Smooth muscle cell (in vitro differentiated cells): ENCODE measurements around the gene FMNL2. TPM values are rescaled to one million over a fixed set of nuclear protein-coding genes. Genes with fewer than 3 reads are reported as not detected.

Experiments
- DNase-seq: peaks from one replicate; lab custom pipeline; 2025; ENCODE audit not compliant: unreplicated experiment; lab: John Stamatoyannopoulos, UW
- H2AFZ ChIP-seq: fragments of 200-600 bp; sonication (generic); 2 replicates; pipeline ENCODE4 v1.6.0; 2016; ENCODE audit warnings: antibody characterized with exemption, low read depth, mild to moderate bottlenecking
- H3F3A ChIP-seq: fragments of 200-600 bp; sonication (generic); 2 replicates; pipeline ENCODE4 v1.6.0; 2017; ENCODE audit warnings: antibody characterized with exemption, low read depth
- H3K27ac ChIP-seq: fragments of 200-600 bp; sonication (generic); 2 replicates; pipeline ENCODE4 v1.5.1; 2016; ENCODE audit warnings: low read depth, mild to moderate bottlenecking
- H3K27me3 ChIP-seq: fragments of 200-600 bp; sonication (generic); 2 replicates; pipeline ENCODE4 v1.6.1; 2016; ENCODE audit warnings: low read depth, mild to moderate bottlenecking
- H3K36me3 ChIP-seq: fragments of 200-600 bp; sonication (generic); 2 replicates; pipeline ENCODE4 v1.5.1; 2016; ENCODE audit warnings: low read depth
- H3K4me1 ChIP-seq: fragments of 200-600 bp; sonication (generic); 2 replicates; pipeline ENCODE4 v1.5.1; 2016; ENCODE audit warnings: low read depth
- H3K4me2 ChIP-seq: fragments of 200-600 bp; sonication (generic); 2 replicates; pipeline ENCODE4 v1.6.0; 2016; ENCODE audit warnings: mild to moderate bottlenecking
- H3K4me3 ChIP-seq: fragments of 200-600 bp; sonication (generic); 2 replicates; pipeline ENCODE4 v1.5.1; 2016; ENCODE audit warnings: mild to moderate bottlenecking
- H3K79me2 ChIP-seq: fragments of 200-600 bp; sonication (generic); 2 replicates; pipeline ENCODE4 v1.6.0; 2016; ENCODE audit warnings: low read depth, mild to moderate bottlenecking
- H3K9ac ChIP-seq: fragments of 200-600 bp; sonication (generic); 2 replicates; pipeline ENCODE4 v1.6.0; 2016; ENCODE audit warnings: low read depth
- H3K9me3 ChIP-seq: fragments of 200-600 bp; sonication (generic); replicated peaks from 2 replicates; pipeline ENCODE4 v1.5.1; 2016; ENCODE audit warnings: low read depth
- H4K20me1 ChIP-seq: fragments of 200-600 bp; sonication (generic); 2 replicates; pipeline ENCODE4 v1.6.0; 2016; ENCODE audit warnings: low read depth
- WGBS: methylation state at CpG from one replicate; pipeline ENCODE4 v1.1.7; 2016; ENCODE audit warnings: low lambda C conversion rate; 5-methylcytosine and 5-hydroxymethylcytosine counted together
- polyA plus RNA-seq: library from polyadenylated mRNA; unstranded; fragments of >200 nt; fragmentation: Nextera tagmentation; extraction: Ambion mirVana; gene quantifications from 2 replicates; pipeline ENCODE4 v1.2.1, GENCODE V29; 2016
- total RNA-seq: library from RNA; depleted of rRNA; stranded (reverse); fragments of >200 nt; gene quantifications from 2 replicates; pipeline ENCODE4 v1.2.3, GENCODE V29; 2014
- TF ChIP-seq, protein P1 (sequence below): fragments of 200-600 bp; sonication (generic); IDR thresholded peaks from 2 replicates; pipeline ENCODE4 v1.5.1; 2017; ENCODE audit warnings: borderline replicate concordance, mild to moderate bottlenecking, antibody characterized with exemption; ENCODE audit not compliant: insufficient read depth, poor library complexity, severe bottlenecking

FMNL2 gene
- total and polyA plus RNA-seq, 2 experiments from 2014 or later, result 7.4 to 37.3 TPM

DNA sequence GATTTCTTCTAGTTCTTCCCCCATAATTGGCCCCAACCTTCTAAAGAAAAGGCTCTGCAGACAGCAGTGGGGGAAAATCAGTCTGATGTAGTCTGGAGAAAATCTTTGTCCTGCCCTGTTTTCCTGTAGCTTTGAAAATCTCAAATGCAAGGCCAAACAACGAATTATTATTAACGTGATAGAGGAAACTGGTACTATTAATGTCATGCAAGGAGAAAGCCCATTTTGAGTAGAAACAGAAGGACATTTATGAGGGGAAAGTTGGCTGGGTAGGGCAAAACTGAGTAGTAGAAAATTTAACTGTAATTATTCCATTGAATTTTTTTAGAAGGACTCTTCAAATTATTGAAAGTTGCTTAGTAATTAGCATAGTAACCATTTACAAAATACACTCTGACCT lies 98.8 kb downstream of the FMNL2 start:
- H3K4me1 ChIP-seq, result peaks cover 63% of the 10 kb centered on the region
- no peak overlapping the region for H3K27ac ChIP-seq
- TF ChIP-seq, protein P1, sequence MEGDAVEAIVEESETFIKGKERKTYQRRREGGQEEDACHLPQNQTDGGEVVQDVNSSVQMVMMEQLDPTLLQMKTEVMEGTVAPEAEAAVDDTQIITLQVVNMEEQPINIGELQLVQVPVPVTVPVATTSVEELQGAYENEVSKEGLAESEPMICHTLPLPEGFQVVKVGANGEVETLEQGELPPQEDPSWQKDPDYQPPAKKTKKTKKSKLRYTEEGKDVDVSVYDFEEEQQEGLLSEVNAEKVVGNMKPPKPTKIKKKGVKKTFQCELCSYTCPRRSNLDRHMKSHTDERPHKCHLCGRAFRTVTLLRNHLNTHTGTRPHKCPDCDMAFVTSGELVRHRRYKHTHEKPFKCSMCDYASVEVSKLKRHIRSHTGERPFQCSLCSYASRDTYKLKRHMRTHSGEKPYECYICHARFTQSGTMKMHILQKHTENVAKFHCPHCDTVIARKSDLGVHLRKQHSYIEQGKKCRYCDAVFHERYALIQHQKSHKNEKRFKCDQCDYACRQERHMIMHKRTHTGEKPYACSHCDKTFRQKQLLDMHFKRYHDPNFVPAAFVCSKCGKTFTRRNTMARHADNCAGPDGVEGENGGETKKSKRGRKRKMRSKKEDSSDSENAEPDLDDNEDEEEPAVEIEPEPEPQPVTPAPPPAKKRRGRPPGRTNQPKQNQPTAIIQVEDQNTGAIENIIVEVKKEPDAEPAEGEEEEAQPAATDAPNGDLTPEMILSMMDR, result no peak
- H2AFZ ChIP-seq, result no peak overlapping the region
- no peaks in the 10 kb centered on the region for H3K36me3 ChIP-seq
- WGBS, result 24% methylated on average over 2 of the region's 2 CpGs
- H3K79me2 ChIP-seq, result peaks cover 95% of the 10 kb centered on the region
- no peaks in the 10 kb centered on the region for H3K9me3 ChIP-seq
- H3K27me3 ChIP-seq, result no peaks in the 10 kb centered on the region
- no peak overlapping the region for H3K9ac ChIP-seq
- H3F3A ChIP-seq, result no peaks in the 10 kb centered on the region
- H3K4me2 ChIP-seq, result no peak overlapping the region
- no peak overlapping the region for H3K4me3 ChIP-seq
- H4K20me1 ChIP-seq, result peaks cover 33% of the 10 kb centered on the region
- DNase-seq, result no peak

DNA sequence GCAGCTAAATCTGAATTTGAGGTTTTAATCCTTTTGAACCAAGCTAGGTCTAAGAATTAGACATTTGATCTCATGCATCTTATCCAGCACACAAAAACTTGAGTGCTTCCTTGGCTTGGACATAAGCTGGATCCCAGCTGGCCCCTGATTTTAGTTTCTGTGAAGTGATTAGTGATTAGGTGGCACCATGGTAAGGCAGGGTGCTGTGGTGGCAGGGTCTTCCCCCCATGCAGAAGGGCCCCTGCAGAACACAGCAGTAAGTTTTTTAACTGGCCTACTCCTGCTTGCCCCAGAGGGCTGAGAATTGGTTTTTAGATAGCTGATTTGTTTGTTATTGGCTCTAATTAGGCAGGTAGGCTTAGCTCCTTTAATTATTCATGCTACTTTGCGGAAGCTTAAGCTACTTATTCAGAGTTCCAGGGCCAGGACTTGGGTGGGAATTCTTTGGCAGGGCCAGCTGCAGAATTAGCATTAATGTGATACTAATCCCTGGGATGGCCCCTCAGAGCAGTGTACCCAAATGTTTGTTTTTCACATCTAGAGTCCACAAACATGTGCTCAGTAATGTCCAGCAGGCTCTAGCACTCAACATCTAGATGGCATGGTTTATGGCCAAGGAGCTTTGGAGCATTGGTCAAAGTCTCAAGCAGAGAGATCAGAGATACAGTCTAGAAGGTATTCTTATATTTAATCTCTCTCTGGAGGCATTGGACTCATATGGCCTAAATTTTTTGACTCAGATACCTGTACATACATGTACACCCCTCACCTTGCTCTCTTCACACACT lies 99.6 kb downstream of the FMNL2 start:
- Histone ChIP-seq H3K4me1 (peaks cover 70% of the 10 kb centered on the region), H3K4me3 (no peak overlapping the region), H3K9me3 (no peaks in the 10 kb centered on the region), H3F3A (no peaks in the 10 kb centered on the region), H3K27ac (no peak overlapping the region), H3K36me3 (no peaks in the 10 kb centered on the region), H4K20me1 (peaks cover 35% of the 10 kb centered on the region), H3K27me3 (no peaks in the 10 kb centered on the region), H2AFZ (no peak overlapping the region), H3K4me2 (no peak overlapping the region), H3K79me2 (peaks cover 98% of the 10 kb centered on the region), H3K9ac (no peak overlapping the region)
- DNase-seq, result no peak
- 92% methylated on average over 1 of the region's 1 CpG for WGBS
- TF ChIP-seq, protein P1, result no peak

DNA sequence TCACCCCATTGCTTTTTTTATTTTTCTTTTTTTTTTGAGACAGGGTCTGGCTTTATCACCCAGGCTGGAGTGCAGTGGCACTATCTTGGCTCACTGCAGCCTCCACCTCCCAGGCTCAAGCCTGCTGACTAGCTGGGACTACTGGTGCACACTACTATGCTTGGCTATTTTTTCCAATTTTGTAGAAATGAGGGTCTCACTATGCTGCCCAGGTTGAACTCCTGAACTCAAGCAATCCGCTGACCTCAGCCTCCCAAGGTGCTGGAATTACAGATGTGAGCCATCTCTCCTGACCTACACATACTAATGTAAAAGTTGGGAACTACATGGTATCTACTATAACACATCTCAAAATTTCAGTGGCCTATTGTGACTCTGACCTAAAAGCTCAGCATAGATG lies 101.2 kb downstream of the FMNL2 start:
- DNase-seq, result no peak
- H3K79me2 ChIP-seq, result peaks cover 94% of the 10 kb centered on the region
- H2AFZ ChIP-seq, result no peak overlapping the region
- peaks cover 44% of the 10 kb centered on the region for H4K20me1 ChIP-seq
- no peaks in the 10 kb centered on the region for H3K9me3 ChIP-seq
- no peak overlapping the region for H3K4me3 ChIP-seq
- peaks cover 72% of the 10 kb centered on the region for H3K4me1 ChIP-seq
- H3K27me3 ChIP-seq, result no peaks in the 10 kb centered on the region
- H3K27ac ChIP-seq, result no peak overlapping the region
- TF ChIP-seq, protein P1, result no peak
- no peaks in the 10 kb centered on the region for H3K36me3 ChIP-seq
- H3K4me2 ChIP-seq, result no peak overlapping the region
- H3K9ac ChIP-seq, result no peak overlapping the region
- 95% methylated on average over 1 of the region's 1 CpG for WGBS
- no peaks in the 10 kb centered on the region for H3F3A ChIP-seq
